GM18517 (cell line): ENCODE data around the gene PIP5K1C.
"Not testable (repeated sequence)": the region's sequence is repeated elsewhere in the genome, so short reads cannot be mapped to it uniquely, and the experiment has no call there.

Source experiments
- ATAC-seq: cut with Tn5 transposase; IDR thresholded peaks from one replicate; pipeline ENCODE4 v1.9.1; 2021; ENCODE audit warnings: mild to moderate bottlenecking, moderate library complexity; ENCODE audit not compliant: unreplicated experiment

Gene PIP5K1C

GRCh38 chr19:3603121-3603811 lies 97.0 kb downstream of the PIP5K1C start:
- no peak for ATAC-seq

- no peak for ATAC-seq
Observed at GRCh38 chr19:3601021-3601420, 99.2 kb downstream of the PIP5K1C start.

DNA sequence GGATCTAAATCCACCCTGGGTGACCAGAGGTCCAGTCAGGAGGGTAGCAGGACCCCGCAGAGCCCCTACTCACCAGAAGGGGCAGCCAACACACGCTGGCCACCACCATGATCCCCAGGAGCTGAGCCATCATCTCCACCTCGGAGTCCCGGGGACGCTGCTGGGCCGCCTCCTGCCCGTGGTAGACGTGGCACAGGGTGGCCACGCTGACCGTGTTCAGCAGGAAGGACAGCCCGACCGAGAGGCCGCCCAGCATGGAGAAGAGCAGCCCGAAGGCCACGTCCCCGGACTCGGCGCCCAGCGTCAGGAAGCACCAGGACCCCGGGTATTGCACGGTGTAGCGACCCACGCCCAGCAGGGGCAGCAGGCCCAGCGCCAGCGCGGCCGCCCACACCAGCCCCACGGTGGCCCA lies 100.5 kb downstream of the PIP5K1C start:
- ATAC-seq: no peak

GRCh38 chr19:3595521-3596061 lies 104.7 kb downstream of the PIP5K1C start:
- no peak for ATAC-seq

GRCh38 chr19:3593156-3593555 lies 107.1 kb downstream of the PIP5K1C start:
- no peak for ATAC-seq

DNA sequence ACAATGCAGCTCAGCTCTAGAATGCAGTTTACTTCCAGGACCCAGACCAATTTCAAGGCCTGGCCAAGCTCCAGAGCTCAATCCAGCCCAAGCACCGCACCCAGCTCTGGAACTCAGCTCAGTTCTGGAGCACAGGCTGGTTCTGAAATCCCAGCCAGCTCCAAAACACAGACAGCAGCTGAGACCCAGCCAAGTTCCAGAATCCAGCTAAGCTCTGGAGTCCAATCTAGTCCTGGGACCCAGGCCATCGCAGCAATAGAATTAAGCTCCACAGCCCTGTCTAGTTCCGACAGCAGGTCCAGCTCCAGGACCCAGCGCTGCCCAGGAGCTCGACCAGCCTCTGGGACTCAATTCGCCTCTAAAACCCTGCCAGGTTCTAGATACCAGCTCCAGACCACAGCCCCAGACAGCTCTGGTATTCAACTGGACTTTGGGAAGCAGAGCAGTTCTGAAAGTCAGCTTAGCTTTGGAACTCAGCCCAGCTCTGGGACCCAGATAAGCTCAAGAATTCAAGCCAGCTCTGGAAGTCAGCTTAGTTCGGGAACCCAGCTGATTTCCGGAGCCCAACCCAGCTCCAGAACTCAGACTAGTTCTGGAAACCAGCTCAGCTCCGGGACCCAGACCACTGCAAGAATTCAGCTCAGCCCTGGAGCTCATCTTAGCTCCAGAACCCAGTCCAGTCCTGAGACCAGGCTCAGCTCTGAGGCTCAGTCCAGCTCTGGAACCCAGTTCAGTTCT lies 108.2 kb downstream of the PIP5K1C start:
- no peak for ATAC-seq

DNA sequence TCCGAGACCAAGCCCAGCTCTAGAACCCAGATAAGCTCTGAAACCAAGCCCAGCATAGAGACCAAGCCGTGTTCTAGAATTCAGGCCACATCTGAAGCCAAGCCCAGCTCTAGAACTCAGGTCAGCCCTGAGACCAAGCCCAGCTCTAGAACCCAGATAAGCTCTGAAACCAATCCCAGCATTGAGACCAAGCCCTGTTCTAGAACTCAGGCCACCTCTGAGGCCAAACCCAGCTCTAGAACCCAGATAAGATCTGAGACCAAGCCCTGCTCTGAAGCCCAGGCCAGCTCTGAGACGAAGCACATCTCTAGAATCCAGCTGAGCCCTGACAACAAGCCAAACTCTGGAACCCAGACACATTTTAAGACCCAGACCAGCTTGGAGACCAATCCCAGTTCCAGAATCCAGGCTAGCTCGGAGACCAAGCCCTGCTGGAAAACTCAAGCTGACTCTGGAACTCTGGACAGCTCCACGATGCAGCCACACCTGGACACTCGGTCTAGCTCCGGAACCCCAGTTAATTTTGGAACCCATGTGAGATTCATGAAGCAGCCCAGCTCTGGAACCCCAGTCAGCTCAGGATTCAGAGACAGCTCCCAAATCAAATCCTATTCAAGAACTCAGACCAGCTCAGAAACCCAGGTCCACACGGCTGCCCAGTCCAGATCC lies 109.1 kb downstream of the PIP5K1C start:
- no peak for ATAC-seq

GRCh38 chr19:3589949-3590348 lies 110.3 kb downstream of the PIP5K1C start:
- no peak for ATAC-seq

GRCh38 chr19:3589439-3589838 lies 110.8 kb downstream of the PIP5K1C start:
- no peak for ATAC-seq

DNA sequence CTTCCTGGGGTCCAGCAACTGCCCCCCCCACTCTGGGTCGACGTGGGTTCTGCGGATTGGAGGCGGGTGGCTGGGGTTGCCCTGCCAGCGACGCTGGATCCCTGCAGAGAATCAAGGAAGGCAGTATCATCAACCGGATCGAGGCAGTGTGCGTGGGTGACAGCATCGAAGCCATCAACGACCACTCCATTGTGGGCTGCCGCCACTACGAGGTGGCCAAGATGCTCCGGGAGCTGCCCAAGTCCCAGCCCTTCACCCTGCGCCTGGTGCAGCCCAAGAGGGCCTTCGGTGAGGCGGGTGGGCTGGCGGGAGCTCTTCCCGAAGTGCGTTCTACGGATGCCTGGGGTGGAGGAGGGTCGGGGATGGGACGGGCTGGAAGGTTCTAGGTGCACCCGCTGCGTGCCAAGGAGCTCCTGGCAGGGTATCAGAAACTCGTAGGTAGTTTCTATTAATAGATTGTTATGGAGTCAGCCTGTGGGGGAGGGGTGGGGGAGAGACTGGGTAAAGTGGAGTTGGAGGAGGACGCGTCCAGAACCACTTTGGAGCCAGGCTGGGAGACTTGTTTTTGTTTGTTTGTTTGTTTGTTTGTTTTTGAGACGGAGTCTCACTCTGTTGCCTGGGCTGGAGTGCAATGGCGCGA lies 113.4 kb downstream of the PIP5K1C start:
- ATAC-seq: no peak

- ATAC-seq: no peak
Observed at GRCh38 chr19:3586127-3586626, 114.1 kb downstream of the PIP5K1C start.

- ATAC-seq: no peak
Observed at GRCh38 chr19:3585301-3586126, 114.8 kb downstream of the PIP5K1C start, which contains the start of gene GIPC3. GIPC3 (plus strand) TSS chr19:3585478; CDS start chr19:3585598, 120 bp downstream.

DNA sequence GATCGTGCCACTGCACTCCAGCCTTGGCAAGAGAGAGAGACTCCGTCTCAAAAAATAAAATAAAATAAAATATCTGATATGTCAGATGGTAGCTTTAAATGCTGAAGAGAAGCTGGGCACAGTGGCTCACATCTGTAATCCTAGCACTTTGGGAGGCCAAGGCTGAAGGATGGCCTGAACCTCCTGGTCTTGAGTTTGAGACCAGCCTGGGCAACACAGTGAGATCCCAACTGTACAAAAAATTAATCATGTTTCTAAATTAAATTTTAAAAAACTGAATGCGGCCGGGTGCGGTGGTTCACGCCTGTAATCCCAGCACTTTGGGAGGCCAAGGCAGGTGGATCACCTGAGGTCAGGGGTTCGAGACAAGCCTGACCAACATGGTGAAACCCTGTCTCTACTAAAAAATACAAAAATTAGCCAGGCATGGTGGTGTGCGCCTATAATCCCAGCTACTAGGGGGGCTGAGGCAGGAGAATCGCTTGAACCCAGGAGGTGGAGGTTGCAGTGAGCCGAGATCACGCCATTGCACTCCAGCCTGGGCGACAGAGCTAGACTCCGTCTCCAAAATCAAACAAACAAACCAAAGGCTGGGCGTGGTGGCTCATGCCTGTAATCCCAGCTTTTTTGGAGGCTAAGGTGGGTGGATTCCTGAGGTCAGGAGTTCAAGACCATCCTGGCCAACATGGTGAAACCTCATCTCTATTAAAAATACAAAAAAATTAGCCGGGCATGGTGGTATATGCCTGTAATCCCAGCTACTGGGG lies 116.0 kb downstream of the PIP5K1C start:
- ATAC-seq: not testable (repeated sequence)

DNA sequence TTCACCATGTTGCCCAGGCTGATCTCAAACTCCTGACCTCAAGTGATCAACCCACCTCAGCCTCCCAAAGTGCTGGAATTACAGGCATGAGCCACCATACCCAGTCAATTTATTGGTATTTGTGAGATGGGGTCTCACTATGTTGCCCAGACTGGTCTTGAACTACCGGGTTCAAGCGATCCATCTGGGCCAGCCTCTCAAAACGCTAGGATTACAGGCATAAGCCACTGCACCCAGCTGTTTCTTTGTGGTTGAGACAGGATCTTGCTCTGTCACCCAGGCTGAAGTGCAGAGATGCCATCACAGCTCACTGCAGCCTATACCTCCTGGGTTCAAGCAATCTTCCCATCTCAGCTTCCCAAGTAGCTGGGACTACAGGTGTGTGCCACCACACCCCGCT lies 118.5 kb downstream of the PIP5K1C start:
- ATAC-seq: not testable (repeated sequence)
